ENCODE data around the gene ULBP3. TPM values are rescaled to one million over a fixed set of nuclear protein-coding genes. Genes with fewer than 3 reads are reported as not detected.
"Not testable (repeated sequence)": the region's sequence is repeated elsewhere in the genome, so short reads cannot be mapped to it uniquely, and the experiment has no call there.

The ULBP3 gene
- total RNA-seq, 2 donors from 2014 or later, result 0.68 to 1.6 TPM

DNA sequence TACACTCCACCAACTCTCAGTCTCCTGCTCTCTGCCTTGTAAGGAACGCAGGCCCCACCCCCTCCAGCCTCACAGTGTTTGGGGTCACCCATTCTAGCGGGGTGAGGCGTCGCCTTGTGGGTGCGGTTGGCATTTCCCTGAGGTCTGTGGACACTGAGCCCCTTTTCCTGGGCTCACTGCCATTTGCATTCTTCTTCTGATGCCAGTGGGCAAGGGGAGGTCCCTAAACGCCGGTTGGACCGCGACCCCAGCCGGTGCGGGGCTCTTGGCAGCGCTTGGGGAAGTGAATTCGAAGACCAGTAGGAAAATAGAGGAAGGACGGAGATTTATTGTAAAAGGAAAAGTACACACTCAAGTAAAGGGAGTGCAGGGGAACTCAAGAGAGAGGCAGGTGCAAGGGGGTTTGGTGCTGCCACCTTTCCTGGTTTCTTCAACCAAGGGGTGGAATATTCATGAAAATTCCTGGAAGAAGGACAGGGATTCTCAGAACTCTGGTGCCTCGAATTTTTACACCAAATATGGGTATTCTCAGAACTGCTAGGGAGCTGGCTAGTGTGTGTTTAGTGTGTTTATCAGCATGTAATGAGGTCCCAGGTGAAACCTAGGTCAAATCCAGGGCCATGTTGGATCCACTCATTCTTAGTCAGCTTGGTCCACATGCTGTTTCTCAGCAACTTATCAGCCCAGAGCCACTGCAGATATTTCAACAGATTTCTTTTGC, 53.5 kb downstream of the ULBP3 start:
- not testable (repeated sequence) for H3K36me3 Mint-ChIP-seq (ENCODE audit: low read depth); H3K4me3 Mint-ChIP-seq; H3K9me3 ChIP-seq (ENCODE audit: control insufficient read depth, low read length, poor library complexity, severe bottlenecking); DNase-seq
- peak overlapping the region; percentile 34 for H3K27ac Mint-ChIP-seq
- peaks cover 74% of the 10 kb centered on the region for H3K27me3 Mint-ChIP-seq
- peak; percentile 59 for ATAC-seq
- H3K4me1 Mint-ChIP-seq, result peaks cover 21% of the 10 kb centered on the region

DNA sequence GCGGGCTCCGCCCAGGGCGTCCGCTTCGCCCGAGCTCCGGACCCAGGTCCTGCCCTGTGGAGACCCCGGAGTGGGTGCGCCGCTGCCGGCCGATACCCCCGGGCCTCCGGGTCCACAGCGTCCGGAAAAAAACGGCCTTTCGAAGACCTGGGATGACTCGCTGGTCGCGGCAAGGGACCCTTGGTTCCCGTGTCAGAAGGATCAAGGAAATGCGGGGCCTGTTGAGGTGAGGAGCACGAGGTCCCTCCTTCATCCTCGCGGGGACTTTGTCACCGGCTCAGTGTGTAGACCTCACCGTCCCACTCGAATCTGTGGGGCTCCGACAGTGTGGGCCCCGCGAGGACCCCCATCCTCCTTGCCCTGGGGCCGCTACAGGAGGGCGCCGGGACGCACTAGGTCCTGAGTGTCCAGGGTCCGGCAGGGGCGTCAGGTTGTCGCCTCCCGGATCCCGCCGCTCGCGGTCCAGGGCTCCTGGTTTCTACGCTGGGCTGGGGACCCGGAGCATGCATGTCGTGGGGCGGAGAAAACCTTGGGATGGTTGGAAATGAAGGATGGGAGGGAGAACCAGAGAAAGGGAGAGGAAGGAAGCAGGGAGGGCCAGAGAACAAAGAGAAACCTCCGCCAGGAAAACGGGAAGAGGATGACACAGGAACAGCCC, 54.2 kb downstream of the ULBP3 start:
- not testable (repeated sequence) for H3K4me3 Mint-ChIP-seq; DNase-seq; H3K36me3 Mint-ChIP-seq (ENCODE audit: low read depth); ATAC-seq; H3K9me3 ChIP-seq (ENCODE audit: control insufficient read depth, low read length, poor library complexity, severe bottlenecking)
- H3K27me3 Mint-ChIP-seq, result peaks cover 78% of the 10 kb centered on the region
- H3K4me1 Mint-ChIP-seq, result peaks cover 21% of the 10 kb centered on the region
- peak overlapping the region; percentile 34 for H3K27ac Mint-ChIP-seq

DNA sequence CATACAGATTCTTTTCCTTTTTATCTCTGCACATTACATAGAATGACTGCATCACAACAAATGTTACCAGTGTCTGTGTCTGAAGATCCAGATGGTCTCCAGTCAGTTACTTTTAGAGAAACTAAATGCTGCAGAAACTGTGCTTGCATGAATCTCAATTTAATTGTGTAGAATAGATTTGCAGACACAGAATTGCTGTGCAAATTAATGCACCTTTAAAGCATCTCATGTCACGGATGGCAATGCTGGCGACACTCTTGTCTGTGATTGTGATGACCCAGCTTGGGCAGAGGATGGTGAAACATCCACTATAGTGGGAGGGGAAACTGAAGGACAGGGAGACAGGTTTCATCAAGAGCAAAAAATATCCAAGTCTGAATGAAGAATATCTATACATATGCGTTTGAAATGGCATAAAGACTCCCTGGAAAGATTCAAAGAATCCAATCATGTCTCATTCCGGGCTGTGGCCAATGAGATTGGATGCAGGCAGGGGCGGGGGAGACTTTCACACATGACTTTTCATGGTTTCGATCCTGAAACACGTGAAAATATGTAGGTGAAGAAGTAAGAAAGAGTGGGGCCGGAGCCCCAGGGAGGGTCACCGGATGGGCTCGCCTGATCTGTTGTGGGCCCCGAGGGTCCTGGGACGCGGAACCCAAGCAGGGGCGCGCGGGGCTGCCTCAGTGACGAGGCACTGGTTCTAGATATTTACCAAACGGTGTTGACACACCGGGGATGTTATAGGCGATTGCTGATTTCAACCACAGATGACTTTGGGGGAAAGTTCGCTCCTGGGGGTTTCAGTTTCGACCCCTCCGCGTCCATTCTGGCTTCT, 54.9 kb downstream of the ULBP3 start:
- ATAC-seq; H3K36me3 Mint-ChIP-seq (ENCODE audit: low read depth); H3K27ac Mint-ChIP-seq; DNase-seq; H3K9me3 ChIP-seq (ENCODE audit: control insufficient read depth, low read length, poor library complexity, severe bottlenecking): not testable (repeated sequence)
- Mint-ChIP-seq H3K27me3 (peaks cover 78% of the 10 kb centered on the region), H3K4me1 (peaks cover 21% of the 10 kb centered on the region), H3K4me3 (peak overlapping the region; percentile 82)

DNA sequence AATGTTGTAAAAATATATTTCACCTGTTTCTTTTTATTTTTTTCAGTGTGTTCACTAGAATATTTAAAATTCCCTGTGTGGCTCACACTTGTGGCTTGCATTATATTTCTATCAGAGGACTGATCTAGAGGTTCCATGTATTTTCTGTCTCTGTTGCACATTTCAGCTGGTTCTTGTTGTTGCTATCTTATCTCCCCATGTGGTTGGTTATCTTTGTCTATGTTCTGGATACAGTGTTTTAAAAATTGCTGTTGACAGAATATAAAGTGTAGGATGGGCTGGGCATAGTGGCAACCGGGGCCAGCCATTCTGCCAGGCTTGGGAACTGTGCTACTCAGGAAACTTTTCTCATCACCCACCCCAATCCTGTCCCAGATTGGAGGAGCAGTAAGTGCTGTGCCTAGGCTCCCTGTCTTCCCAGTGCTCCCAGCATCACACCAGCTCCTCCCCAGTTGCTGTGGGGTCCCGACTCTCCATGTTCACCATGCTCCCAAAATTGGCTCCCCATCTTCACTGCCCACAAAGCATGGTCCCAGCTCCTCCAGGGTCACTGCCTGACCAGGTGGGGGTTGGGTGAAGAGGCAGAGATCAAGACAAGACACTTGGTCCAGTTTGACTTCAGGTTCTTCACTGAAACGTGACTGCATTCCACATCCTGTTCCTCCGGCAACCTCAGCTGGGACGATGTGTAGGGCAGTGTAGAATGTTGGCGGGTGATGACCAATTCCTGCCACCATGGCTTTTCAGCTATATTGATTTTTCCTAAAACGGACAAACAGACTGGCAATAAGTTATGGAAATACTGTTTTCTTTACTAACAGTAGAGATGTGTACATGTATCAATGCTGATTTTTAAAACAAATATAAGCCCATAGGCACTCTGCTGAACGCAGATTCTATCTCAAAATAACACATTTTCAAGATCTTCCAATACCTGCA, 55.8 kb downstream of the ULBP3 start:
- not testable (repeated sequence) for H3K4me3 Mint-ChIP-seq; ATAC-seq; H3K9me3 ChIP-seq (ENCODE audit: control insufficient read depth, low read length, poor library complexity, severe bottlenecking); H3K36me3 Mint-ChIP-seq (ENCODE audit: low read depth); DNase-seq; H3K27ac Mint-ChIP-seq
- H3K27me3 Mint-ChIP-seq, result peaks cover 78% of the 10 kb centered on the region
- H3K4me1 Mint-ChIP-seq, result peaks cover 24% of the 10 kb centered on the region

Other genes starting within 250 kb of the ULBP3 start
- gene LRP11, start 204.8 kb downstream of the ULBP3 start, total RNA-seq, result 1 to 10 TPM; 1.8 to 2.5 TPM
- gene RAET1E, start 171.0 kb downstream of the ULBP3 start, total RNA-seq, result under 1 TPM in 1 of 2 donors, not detected in 1; 0.55 TPM
- not detected for gene RAET1G, start 146.0 kb downstream of the ULBP3 start, total RNA-seq
- gene ULBP2, start 127.1 kb downstream of the ULBP3 start, total RNA-seq, result 1 to 10 TPM; 2.8 to 3.7 TPM
- under 1 TPM in 1 of 2 donors, not detected in 1; 0.20 TPM for gene ULBP1, start 105.2 kb downstream of the ULBP3 start, total RNA-seq
- gene RAET1L, start 43.6 kb downstream of the ULBP3 start, total RNA-seq, result not detected
- not detected for gene PPP1R14C, start 73.9 kb upstream of the ULBP3 start, total RNA-seq